Trophoblast cell (in vitro differentiated cells and primary cell): ENCODE results near the gene ADRB2.

Experiments used
- DNase-seq, 2 donors: peaks; one replicate each; pipeline ENCODE4 v3.0.0-alpha.2; 2016
- H2AFZ ChIP-seq: 2 replicates; pipeline ENCODE4 v1.6.1; 2013; ENCODE audit warnings: low read length, moderate library complexity, mild to moderate bottlenecking; ENCODE audit not compliant: insufficient read depth, poor library complexity
- H2AK5ac ChIP-seq: 2 replicates; pipeline ENCODE4 v1.6.1; 2013; ENCODE audit warnings: mild to moderate bottlenecking, low read length
- H2BK120ac ChIP-seq: 2 replicates; pipeline ENCODE4 v1.6.1; 2013; ENCODE audit warnings: low read length, mild to moderate bottlenecking, moderate library complexity; ENCODE audit not compliant: insufficient read depth, poor library complexity
- H2BK12ac ChIP-seq: 2 replicates; pipeline ENCODE4 v1.6.1; 2013; ENCODE audit warnings: mild to moderate bottlenecking, low read length, moderate library complexity
- H2BK5ac ChIP-seq: 2 replicates; pipeline ENCODE4 v1.6.1; 2013; ENCODE audit warnings: low read length, low read depth, moderate library complexity, mild to moderate bottlenecking; ENCODE audit not compliant: poor library complexity
- H3K14ac ChIP-seq: 2 replicates; pipeline ENCODE4 v1.6.1; 2013; ENCODE audit warnings: mild to moderate bottlenecking, low read length
- H3K18ac ChIP-seq: 2 replicates; pipeline ENCODE4 v1.6.1; 2013; ENCODE audit warnings: mild to moderate bottlenecking, low read length
- H3K23ac ChIP-seq: 2 replicates; pipeline ENCODE4 v1.6.1; 2013; ENCODE audit warnings: low read length
- H3K27ac ChIP-seq: 2 replicates; pipeline ENCODE4 v1.5.1; 2013; ENCODE audit warnings: low read depth, mild to moderate bottlenecking, inconsistent platforms, low read length, moderate library complexity
- H3K27me3 ChIP-seq: 2 replicates; pipeline ENCODE4 v1.6.1; 2013; ENCODE audit warnings: inconsistent platforms, mild to moderate bottlenecking, low read length, moderate library complexity; ENCODE audit not compliant: insufficient read depth
- H3K36me3 ChIP-seq, 2 experiments: 1 replicate in 1 of 2; 2 replicates in 1 of 2; pipeline ENCODE4 v1.6.1; 2013; ENCODE audit warnings: low read length in 2 of 2, mild to moderate bottlenecking in 2 of 2, moderate library complexity in 1 of 2; ENCODE audit not compliant: insufficient read depth in 2 of 2, control insufficient read depth in 1 of 2
- H3K4ac ChIP-seq: 2 replicates; pipeline ENCODE4 v1.6.1; 2013; ENCODE audit warnings: low read depth, mild to moderate bottlenecking, low read length, moderate library complexity
- H3K4me1 ChIP-seq, 2 experiments: 1 replicate in 1 of 2; 2 replicates in 1 of 2; pipeline ENCODE4 v1.6.1; 2013; ENCODE audit warnings: low read length in 2 of 2, mild to moderate bottlenecking in 2 of 2, moderate library complexity in 1 of 2; ENCODE audit not compliant: insufficient read depth in 2 of 2, control insufficient read depth in 1 of 2
- H3K4me2 ChIP-seq: 2 replicates; pipeline ENCODE4 v1.6.1; 2013; ENCODE audit warnings: inconsistent platforms, mild to moderate bottlenecking, low read length, moderate library complexity
- H3K4me3 ChIP-seq: 2 replicates; pipeline ENCODE4 v1.5.1; 2013; ENCODE audit warnings: mild to moderate bottlenecking, low read depth, low read length, inconsistent platforms
- H3K79me1 ChIP-seq: one replicate; pipeline ENCODE4 v1.6.1; 2013; ENCODE audit warnings: low read length
- H3K79me2 ChIP-seq: 2 replicates; pipeline ENCODE4 v1.6.1; 2013; ENCODE audit warnings: low read length, mild to moderate bottlenecking; ENCODE audit not compliant: control insufficient read depth, insufficient read depth, poor library complexity
- H3K9ac ChIP-seq: 2 replicates; pipeline ENCODE4 v1.6.1; 2013; ENCODE audit warnings: mild to moderate bottlenecking, low read length
- H3K9me3 ChIP-seq: 2 replicates; pipeline ENCODE4 v1.6.1; 2013; ENCODE audit warnings: low read depth, mild to moderate bottlenecking, control low read depth, inconsistent platforms, low read length; ENCODE audit not compliant: insufficient read depth
- H4K12ac ChIP-seq: 2 replicates; pipeline ENCODE4 v1.6.1; 2013; ENCODE audit warnings: low read depth, mild to moderate bottlenecking, low read length, moderate library complexity
- H4K8ac ChIP-seq: 2 replicates; pipeline ENCODE4 v1.6.1; 2013; ENCODE audit warnings: low read depth, mild to moderate bottlenecking, low read length, moderate library complexity
- H4K91ac ChIP-seq: one replicate; pipeline ENCODE4 v1.6.1; 2013; ENCODE audit warnings: low read depth, mild to moderate bottlenecking, low read length, moderate library complexity
- WGBS: extraction: QIAGEN DNeasy Blood & Tissue Kit; methylation state at CpG from one replicate; pipeline ENCODE4 v1.1.7; 2013; ENCODE audit warnings: missing lambda C conversion rate; ENCODE audit not compliant: insufficient read length, insufficient coverage; ENCODE audit errors: extremely low coverage; 5-methylcytosine and 5-hydroxymethylcytosine counted together

The ADRB2 gene

GRCh38 chr5:148790545-148791333, 35.7 kb upstream of the ADRB2 start:
- Histone ChIP-seq H3K79me1 (no peaks in the 10 kb centered on the region), H3K27ac (no peak overlapping the region), H3K9ac (no peak overlapping the region), H3K18ac (no peak overlapping the region), H3K14ac (no peak overlapping the region), H3K4me3 (no peak overlapping the region), H3K36me3 (no peaks in the 10 kb centered on the region), H3K4me1 (no peaks in the 10 kb centered on the region), H4K8ac (no peak overlapping the region), H3K4me2 (no peak overlapping the region), H3K79me2 (no peaks in the 10 kb centered on the region), H3K23ac (no peak overlapping the region), H4K12ac (no peak overlapping the region), H2AK5ac (no peak overlapping the region), H3K9me3 (no peaks in the 10 kb centered on the region), H3K27me3 (no peaks in the 10 kb centered on the region), H4K91ac (no peak overlapping the region), H2AFZ (no peak overlapping the region), H2BK5ac (no peak overlapping the region), H2BK12ac (no peak overlapping the region), H3K4ac (no peak overlapping the region), H2BK120ac (no peak overlapping the region)
- DNase-seq = no peak
- no CpG with 5 or more reads among the region's 8 CpGs for WGBS

GRCh38 chr5:148791334-148791667, 35.1 kb upstream of the ADRB2 start:
- Histone ChIP-seq H2AFZ (no peak overlapping the region), H2BK12ac (no peak overlapping the region), H3K79me1 (no peaks in the 10 kb centered on the region), H2BK120ac (no peak overlapping the region), H3K18ac (no peak overlapping the region), H3K4me1 (no peaks in the 10 kb centered on the region), H3K9ac (no peak overlapping the region), H3K79me2 (no peaks in the 10 kb centered on the region), H3K9me3 (no peaks in the 10 kb centered on the region), H2BK5ac (no peak overlapping the region), H3K23ac (no peak overlapping the region), H3K36me3 (no peaks in the 10 kb centered on the region), H3K4me2 (no peak overlapping the region), H3K4me3 (no peak overlapping the region), H3K14ac (no peak overlapping the region), H4K12ac (no peak overlapping the region), H3K27ac (no peak overlapping the region), H4K91ac (no peak overlapping the region), H2AK5ac (no peak overlapping the region), H3K27me3 (no peaks in the 10 kb centered on the region), H3K4ac (no peak overlapping the region), H4K8ac (no peak overlapping the region)
- peak in 1 of 2 donors; percentile 11 for DNase-seq

GRCh38 chr5:148791696-148792095, 34.7 kb upstream of the ADRB2 start:
- Histone ChIP-seq H3K9me3 (no peaks in the 10 kb centered on the region), H2BK12ac (no peak overlapping the region), H4K91ac (no peak overlapping the region), H3K79me1 (no peaks in the 10 kb centered on the region), H3K9ac (no peak overlapping the region), H3K27me3 (no peaks in the 10 kb centered on the region), H3K18ac (no peak overlapping the region), H2AK5ac (no peak overlapping the region), H3K23ac (no peak overlapping the region), H2BK5ac (no peak overlapping the region), H3K4me3 (no peak overlapping the region), H3K4me2 (no peak overlapping the region), H3K4me1 (no peaks in the 10 kb centered on the region), H3K14ac (no peak overlapping the region), H3K79me2 (no peaks in the 10 kb centered on the region), H4K8ac (no peak overlapping the region), H2AFZ (no peak overlapping the region), H4K12ac (no peak overlapping the region), H2BK120ac (no peak overlapping the region), H3K27ac (no peak overlapping the region), H3K4ac (no peak overlapping the region), H3K36me3 (no peaks in the 10 kb centered on the region)
- DNase-seq = no peak
- no CpG with 5 or more reads among the region's 2 CpGs for WGBS

DNA sequence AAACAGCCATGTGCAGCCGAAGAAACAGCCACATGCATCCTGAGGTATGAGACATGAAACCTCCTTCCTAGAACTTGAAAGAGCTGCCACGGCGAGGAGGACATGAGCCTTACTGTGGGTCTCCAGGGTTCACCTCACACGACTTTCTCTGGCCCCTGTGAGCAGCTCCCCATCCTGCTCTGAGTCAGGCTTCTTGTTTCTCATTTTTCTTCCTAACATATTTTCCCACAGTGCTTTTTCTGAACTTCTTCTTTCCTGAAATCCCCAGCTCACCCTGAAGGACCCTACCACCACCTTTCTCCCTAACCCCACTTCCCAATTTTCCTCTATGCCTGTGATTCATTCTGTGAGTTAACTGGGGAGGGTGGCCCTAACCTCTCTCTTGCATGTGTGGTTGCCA, 33.7 kb upstream of the ADRB2 start:
- Histone ChIP-seq H4K91ac (no peak overlapping the region), H3K36me3 (no peaks in the 10 kb centered on the region), H2BK12ac (no peak overlapping the region), H3K4me1 (no peaks in the 10 kb centered on the region), H3K18ac (no peak overlapping the region), H3K79me2 (no peaks in the 10 kb centered on the region), H2AFZ (no peak overlapping the region), H3K9ac (no peak overlapping the region), H3K27me3 (no peaks in the 10 kb centered on the region), H3K14ac (no peak overlapping the region), H2BK120ac (no peak overlapping the region), H3K4me2 (no peak overlapping the region), H4K8ac (no peak overlapping the region), H2BK5ac (no peak overlapping the region), H4K12ac (no peak overlapping the region), H3K27ac (no peak overlapping the region), H3K79me1 (no peaks in the 10 kb centered on the region), H3K23ac (no peak overlapping the region), H3K9me3 (no peaks in the 10 kb centered on the region), H3K4ac (no peak overlapping the region), H3K4me3 (no peak overlapping the region), H2AK5ac (no peak overlapping the region)
- WGBS = no CpG with 5 or more reads among the region's 4 CpGs
- peak in 1 of 2 donors; percentile 14 for DNase-seq
